CMK (cell line): ENCODE results near the gene KCNN3.

Source experiments
- DNase-seq: peaks from one replicate; pipeline ENCODE4 v3.0.0-alpha.2; 2010; ENCODE audit warnings: low read depth

The KCNN3 gene

DNA sequence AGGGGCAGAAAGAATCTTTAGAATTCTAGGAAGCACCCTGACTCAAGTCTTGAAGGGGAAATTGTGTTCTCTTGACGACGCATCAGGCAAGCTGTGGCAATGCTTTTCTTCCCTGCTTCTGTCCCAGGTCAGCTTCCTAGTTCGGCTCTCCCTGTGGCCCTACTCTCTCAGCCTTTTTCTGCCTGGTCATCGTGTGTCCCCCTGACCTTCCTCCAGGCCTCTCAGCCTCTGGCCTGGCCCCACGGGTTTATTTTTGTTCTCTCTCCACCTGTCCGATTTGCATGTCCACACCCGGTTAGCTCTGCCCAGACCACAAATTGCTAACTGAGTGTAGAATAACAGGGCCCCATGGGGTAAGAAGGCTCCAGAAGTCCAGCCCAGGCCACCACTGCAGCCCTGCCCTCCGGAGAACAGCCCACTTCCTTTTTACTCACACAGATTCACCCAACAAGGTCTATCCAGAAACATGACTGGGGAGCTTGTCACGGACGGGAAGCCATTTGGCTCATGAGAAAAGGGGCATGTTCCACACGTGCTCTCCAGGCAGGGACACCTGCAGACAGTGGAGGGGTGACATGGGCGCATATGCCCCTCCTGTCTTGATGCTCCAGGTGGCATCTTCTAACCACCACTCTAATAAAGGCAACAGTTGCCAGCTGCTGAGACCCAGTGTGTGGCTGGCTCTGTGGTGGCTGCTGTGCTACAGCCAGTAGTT lies 9.8 kb downstream of the KCNN3 start:
- peak; percentile 58 for DNase-seq

DNA sequence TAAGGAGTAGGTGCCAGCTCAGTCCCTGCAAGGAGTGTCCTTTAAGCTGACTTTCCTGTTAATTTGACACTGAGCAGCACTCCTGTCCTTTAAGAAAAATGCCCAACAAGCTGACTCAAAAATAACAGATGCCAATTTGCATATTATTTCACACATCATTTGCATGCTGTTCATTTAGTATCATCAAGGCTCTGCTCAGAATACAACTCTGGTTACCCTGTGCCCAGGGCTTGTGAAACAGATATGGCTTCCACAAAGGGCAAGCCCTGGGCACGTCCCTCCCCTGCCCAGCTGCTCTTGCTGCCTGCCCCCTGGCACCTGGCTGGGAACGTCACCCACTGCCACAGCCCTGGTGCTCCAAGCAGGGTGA lies 10.3 kb downstream of the KCNN3 start:
- no peak for DNase-seq

DNA sequence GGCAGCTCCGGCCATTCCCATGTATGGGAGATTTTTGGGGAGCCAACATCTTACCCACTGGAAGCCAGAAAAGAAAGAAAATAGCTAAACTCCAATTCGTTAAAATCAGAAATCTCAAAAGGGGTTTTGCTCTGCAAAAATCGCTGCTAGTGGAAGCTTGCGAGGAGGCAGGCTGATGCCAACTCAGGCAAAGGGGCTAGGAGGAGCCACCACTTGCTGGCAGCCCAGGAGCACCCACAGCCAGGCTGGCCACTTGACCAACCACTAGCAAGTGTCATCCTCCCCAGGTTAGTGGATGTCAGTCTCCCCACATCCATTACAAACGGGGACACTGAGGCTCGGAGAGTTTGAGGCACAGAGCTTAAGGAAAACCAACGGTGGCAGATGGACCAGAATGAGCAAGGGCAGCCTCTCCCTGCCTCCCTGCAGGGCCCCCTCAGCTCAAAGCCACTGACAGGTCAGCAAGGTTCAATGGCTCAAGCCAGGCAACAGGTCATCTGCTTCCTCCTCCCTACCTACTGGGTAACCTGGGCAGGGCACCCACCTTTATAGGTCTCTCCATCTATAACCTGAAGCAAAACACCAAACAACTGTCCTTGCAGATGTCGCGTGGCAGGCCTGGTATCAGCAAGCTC lies 10.8 kb downstream of the KCNN3 start:
- DNase-seq: no peak

DNA sequence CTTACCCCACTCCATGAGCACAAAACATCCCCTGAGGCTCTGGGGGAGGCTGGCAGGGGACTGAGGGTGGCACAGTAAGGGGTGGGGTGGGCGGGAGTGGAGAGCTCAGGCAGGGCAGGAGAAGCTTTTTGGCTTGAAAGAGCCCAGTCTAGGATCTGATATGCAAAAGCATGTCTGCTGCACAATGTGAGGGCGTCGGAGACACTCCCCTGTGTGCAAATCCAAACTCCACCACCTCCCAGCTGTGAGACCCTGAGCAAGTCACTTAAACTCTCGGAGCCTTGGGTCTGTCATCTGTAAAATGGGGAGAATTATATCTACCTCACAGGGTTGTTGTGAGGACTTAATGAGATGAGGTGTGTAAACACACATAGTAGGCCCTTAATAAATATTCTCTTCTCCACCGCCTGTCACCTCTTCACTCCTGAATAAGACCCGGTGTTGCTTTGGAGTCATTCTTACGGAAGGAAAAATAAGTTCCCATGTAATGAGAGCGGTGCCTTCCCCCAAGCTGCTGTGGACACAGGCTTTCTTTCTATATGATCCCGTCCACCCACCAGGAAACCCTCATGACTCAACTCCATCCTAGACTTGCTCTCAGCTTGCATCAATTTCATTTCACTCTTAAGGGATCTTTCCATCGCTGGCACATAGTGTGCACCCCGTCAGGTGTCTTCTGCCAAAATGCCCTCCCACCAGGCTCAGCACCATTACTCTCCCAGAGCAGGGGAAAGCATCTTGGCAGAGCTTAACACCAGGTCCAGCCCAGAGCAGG lies 12.5 kb downstream of the KCNN3 start:
- DNase-seq: no peak

DNA sequence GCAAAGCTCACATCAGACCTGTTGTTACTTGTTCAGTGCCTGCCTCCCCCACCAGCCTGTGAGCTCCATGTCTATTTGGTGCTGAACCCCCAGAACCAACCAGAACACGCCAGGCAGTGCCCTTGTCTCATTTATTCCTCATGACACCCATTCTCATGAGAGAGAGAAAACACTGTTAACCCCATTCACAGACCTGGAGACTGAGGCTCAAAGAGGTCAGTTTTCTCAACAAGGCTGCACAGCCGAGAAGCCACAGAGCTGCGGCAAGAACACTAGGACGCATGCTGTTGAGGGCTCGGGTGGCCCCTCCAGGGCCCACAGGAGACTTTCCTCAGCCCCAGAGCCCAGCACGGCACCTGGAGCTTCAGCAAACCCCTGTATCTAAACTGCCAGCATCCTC lies 13.1 kb downstream of the KCNN3 start:
- no peak for DNase-seq

DNA sequence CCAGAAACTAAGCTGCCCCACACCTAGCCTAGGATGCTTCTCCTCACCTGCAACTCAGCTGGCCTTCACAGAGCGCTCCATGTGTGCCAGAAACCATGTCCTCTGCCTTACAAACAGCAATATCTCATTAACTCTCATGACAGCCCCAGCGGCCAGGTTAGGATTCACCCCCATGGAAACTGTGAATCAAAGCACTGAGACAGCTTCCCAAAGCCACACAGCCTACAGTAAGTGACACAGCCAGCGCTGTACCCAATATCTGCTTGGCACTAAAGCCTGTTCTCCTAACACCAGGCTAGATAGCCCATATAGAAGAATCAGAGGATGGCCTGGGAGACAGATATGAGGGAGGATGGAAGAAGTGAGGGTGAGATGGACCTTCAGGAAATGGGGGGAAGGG lies 13.5 kb downstream of the KCNN3 start:
- no peak for DNase-seq

DNA sequence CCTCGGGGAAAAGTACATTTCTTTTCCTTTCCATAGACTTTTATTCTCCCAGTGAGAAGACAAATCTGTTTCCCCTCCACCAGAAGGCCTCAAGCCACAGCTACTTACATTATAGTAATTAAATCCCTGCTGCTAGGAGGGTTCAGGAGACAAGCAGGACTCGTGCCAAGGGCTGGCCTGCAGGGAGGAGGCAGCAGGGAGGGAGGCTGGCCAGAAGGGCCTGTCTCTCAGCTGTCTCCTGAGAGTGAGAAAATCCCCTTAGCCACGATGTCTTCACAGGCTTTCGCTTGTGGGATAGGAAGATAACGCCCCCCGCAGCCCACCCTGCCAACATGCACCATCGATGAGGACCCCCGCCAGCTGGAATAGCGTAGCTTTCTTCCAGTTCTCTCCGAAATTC lies 14.0 kb downstream of the KCNN3 start:
- no peak for DNase-seq

DNA sequence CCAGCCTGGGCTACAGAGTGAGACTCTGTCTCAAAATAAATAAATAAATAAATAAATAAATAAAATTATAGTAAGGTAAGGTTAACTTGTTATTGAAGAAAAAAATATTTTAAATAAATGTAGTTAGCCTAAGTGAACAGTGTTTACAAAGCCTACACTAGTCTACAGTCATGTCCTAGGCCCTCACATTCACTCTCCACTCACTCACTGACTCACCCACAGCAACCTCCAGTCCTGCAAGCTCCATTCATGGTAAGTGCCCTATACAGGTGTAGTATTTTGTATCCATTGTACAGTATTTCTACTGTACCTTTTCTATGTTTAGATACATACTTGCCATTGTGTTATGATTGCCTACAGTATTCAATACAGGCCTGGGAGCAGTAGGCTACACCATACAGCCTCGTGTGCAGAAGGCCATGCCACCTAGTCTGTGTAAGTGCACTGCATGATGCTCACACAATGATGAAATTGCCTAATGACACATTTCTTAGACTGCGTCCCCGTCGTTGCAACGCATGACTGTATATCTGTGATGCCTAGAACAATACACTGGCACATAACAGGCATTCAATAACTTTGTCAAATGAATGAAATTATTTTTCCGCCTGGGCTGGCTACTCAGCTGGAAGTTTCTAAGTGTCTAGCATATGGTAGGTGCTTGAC lies 14.8 kb downstream of the KCNN3 start:
- no peak for DNase-seq

DNA sequence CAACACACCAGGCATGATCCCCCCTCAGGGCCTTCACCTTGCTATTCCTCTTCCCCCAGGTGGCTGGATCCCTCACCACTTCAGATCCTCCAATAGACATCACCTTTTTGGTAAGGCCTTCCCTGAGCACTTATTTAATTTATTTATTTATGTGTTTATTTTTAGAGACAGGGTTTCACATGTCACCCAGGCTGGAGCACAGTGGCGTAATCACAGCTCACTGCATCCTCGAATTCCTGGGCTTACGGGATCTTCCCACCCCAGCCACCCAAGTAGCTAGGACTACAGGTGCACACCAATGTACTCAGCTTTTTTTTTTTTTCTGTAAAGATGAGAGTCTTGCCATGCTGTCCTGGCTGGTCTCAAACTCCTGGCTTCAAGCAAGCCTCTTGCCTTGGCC lies 17.2 kb downstream of the KCNN3 start:
- no peak for DNase-seq

DNA sequence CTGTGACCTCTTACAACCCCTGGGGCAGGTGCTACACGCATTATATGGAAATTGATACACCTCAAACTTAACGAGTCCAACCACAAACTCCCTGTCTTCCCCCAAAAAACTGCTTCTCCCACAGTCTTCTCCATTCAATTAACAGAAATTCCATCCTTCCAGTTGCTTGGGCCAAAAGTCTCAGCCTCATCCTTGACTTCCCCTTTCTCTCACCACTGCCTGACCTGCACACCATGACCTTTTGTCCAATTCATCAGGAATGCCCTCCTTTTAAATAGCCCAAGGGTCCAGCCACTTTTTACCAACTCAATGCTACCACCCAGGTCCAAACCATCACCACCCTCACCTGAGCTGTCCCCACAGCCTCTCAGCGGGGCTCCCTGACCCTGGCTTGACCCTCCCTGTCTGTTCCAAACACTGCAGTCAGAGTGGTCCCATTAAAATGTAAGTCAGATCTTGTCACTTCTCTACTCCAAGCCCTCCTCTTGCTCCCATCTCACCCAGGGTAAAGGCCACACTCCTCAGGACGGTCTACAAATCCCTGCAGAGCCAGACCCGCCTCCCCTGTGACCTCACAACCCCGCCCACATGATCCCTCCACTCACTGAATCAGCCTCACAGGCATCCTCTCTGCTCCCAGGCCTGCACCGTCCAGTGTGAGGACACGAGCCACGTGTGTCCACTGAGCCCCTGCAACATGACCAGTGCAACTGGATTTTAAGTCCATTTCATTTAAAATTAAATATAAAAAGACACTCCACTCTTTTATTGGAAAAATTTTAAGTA lies 18.5 kb downstream of the KCNN3 start:
- DNase-seq: no peak

DNA sequence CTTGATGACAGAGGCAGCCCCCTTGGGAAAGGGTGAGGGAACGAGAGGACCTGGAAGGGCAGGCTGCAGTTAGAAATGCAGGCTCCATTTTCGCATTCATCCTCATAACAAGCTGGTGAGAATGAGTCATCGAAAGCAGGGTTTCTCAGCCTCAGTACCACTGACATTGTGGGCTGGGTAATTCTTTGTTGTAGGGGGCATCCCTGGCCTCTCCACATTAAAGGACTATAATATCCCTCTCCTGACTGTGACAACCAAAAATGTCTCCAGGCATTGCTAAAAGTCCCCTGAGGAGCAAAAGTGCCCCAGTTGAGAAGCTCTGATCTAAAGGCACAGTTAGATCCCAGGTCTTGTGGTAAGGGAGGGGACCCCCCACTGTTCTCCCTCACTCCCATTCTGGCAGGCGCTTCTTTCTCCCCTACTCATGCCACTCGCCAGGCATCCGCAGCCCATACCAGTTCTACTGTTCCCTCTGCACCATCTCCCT lies 20.4 kb downstream of the KCNN3 start:
- DNase-seq: no peak

DNA sequence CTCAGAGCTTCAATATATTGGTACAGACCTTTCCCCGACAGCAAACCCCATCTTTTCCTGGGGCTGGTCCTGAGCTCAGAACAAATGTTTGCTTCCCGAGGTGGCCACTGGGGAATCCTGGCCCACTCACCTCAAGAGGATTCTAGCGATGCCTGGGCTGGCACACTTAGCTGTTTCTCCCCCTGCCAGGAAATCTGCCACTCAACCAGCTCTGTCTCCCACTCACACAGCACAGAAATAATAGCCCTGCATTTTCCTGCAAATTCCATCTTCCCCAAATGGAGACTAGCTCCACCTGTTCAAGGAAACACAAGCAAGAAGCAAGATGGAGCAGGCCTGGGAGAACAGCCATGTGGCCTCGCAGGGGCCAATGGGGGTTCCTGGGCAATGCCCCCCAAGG lies 21.1 kb downstream of the KCNN3 start:
- DNase-seq: no peak

DNA sequence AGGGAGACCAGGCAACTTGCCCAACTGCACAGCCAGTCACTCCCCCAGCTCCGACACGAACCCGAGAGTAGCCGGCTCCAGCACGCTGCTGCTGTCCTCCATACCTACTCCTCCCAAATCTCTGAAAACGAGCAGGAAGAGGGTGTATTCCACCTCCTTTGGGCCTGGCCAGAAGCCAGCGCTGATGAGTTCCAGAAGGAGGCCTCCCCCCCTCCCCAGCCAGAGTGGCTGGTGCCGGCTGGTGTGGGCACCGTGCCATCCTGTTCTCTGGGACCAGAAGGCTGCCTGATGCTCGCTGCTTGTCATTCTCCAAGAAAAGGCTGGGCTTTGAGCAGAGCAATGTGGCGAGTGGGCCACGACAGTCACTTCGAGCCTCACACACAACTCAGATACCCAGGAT lies 22.2 kb downstream of the KCNN3 start:
- DNase-seq: no peak

DNA sequence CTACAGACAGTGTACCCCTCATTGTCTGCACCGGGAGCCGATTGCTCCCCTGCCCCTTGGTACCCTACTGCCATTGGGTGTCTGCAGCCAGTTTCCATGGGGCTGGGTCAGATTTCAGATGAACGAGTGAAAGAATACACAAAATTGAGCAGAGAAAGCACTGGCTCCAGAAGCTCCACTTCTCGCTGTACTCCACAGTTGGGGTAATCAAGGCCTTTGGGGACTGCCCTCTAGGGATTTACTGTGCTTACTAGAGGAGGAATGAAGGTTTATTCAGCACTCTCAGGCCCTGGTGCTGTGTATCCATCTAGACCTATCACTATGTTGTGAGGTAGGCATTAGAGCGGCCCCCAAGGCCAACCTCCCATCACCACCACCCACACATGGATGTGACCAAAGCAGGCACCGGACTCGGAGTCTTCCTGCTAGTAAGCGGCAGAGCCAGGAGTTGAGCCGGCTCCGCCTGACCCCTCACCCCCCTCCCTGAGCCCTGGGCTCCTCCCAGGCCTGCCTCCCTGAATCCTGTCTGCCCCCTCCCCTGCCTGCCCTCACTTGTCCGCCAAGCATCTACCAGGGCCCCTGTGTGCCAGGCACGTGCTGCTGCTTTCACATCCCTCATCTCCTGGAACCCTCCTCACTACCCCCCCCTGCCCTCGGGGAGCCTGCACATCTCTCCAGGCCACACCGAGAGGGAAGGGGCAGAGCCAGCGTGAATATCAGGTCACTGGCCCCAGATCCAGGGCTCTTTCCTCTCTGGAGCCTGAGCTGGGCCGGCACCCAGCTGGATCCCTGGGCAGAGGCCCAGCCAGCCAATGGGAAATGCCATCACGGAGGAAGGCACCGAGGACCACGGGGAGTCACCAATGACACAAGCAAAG lies 23.3 kb downstream of the KCNN3 start:
- no peak for DNase-seq

DNA sequence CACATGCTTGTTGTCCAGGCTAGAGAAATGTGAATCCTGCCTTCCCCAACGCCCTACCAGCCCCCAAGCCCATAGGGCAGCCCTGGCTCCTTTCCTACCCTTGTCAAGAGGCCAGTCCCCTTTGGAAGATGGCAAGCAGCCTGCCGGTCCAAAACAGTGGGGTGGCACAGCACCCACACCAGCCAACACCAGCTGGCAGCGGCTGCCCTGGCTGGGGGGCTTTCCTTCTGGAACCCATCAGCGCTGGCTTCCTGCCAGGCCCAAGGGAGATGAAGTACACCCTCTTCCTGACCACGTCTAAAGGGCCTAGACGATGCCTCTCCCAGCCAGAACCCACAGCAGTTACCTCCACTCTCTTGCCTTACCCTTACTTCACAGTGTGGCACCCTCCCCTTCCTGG lies 24.2 kb downstream of the KCNN3 start:
- no peak for DNase-seq

DNA sequence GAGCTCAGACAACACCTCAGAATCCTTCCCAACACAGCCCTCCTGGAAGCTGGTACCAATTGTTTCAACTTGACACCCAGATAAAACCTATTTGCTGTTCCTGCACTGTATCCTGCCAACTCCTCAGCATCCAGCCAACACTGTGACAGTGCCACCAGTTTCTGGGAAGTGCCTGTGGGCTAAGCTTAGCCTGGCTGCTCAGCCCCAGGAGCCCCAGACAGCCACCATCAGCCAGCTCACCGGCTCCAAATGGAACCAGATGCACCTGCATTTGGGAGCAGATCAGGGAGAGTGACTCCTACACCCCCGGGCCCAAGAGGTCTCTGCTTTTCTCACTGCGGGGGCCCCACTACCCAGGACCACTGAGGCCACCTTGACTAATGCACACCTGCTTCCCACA lies 24.9 kb downstream of the KCNN3 start:
- DNase-seq: no peak

DNA sequence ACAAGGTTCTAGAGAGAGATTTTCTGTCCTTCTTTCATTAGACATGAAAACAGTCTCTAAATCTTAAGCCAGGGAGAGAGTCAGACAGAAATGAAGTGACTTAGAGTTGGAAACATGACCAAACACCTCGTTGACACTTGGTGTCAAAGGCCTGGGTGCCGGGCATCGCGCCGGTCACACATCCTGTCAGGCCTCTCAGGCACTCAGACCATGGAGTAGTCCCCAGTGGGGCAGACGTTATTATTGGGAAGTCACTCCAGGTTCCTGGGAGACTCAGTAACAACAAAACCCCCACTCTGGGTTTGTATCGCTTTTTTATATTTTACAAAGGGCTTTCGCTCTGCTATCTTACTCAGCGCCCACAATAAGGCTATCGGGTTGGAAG lies 25.8 kb downstream of the KCNN3 start:
- DNase-seq: no peak

DNA sequence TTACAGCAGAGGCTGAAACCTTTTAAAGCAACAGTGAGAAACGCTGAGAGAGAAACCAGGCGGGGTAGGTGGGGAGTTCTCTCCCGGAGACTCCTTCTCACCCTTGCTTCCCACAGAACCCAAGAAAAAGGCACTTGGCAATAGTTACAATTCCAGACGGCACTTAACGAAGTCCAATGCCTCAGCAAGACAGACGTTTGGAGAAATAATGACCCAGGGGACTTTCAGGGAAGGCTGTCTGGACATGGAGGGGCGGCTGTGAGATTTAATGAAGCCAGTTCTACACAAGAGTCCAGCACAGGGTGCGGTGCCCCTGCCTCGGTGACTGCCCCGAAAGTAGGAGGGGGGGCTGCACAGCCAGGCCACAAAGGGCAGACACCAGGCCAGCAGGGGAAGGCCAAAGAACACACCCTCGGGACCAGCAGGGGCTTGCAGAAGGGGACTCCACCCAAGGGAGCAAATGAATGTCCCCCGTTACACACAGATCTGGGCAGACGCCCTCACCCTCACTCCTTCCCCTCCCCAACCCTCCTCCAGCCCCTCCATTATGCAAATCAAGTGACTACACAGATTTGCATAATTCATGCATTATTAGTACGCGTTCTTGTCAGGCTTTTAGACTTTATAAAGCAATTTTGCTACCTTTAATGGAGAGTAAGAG lies 26.3 kb downstream of the KCNN3 start:
- DNase-seq: no peak

DNA sequence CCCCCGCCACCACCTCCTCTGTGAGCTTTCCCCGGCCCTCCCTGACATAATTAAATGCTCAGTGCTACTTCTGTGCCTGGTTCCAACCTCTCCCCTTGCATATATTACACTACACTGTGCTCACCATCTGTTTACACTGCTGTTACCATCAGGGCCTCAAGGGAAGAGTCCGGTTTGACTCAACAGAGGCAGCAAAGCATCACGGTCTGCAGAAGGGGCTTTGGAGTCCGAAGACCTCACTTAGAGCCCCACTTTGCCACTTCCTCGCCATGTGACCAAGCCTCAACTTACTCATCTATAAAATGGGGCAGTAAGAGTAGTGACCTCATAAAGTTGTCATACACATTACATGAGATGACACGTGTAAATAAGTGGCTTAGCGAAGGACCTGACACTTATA lies 27.4 kb downstream of the KCNN3 start:
- DNase-seq: no peak

DNA sequence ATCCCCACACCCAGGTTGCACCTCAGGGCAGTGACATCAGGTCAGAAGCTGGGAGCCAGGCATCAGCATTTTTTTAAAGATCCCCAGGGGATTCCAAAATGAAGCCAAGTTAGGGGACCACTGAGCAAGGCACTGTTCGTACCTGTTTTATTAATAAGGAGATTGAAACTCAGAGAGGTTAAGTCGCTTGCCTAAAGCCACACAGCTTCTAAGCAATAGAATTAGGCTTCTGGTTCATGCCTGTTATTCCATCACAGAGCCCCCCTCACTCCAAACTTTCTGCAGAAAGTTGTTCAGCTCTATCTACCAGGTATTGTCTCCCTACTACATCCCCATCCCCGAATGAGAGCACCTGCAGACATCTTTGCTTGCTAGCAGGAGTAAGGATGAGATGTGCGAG lies 28.7 kb downstream of the KCNN3 start:
- no peak for DNase-seq
